ENCODE measurements around the gene TMEM54.

The TMEM54 gene

GRCh38 chr1:32877211-32878110 lies 23.7 kb downstream of the TMEM54 start:
- DNase-seq = no peak

DNA sequence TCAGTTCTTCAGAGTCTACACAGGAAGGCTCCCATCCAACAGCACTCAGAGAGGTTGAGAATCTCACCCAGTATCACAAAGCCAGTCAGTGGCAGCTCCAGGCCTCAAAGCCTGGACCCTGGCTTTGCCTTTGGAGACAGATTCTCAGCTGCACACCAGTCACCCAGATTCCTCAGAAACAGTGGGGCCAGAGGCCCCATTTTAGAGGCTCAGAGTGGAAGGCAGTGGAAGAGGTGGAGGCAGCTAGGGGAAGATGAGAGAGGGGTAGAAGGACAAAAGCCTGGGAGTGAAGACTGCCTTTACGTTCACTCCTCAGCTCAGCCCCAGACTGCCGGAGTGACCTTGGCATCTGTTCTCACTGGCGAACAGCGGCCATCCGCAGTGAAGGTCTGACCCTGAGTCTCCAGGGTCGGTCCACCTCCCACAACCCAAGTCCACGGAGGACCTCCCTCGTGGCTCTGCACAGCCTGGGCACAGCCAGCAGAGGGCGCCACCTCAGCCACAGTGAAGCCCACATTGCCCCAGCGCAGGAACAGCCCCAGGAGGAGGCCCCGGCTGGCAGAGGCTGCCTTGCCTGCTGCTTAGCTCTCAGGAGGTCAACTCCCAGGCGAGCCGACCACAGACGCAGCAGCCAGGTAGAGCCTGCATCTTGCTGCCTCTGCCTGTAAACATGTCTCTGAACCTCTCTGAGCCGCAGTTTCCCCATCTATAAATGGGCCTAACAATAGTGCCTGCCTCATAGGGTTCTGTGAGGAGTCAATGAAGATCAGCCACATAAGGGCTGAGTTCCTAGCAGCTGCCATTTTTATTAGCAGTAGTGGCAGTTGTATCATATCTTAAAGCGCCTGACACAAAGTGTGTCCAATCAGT lies 24.6 kb downstream of the TMEM54 start:
- DNase-seq = no peak

DNA sequence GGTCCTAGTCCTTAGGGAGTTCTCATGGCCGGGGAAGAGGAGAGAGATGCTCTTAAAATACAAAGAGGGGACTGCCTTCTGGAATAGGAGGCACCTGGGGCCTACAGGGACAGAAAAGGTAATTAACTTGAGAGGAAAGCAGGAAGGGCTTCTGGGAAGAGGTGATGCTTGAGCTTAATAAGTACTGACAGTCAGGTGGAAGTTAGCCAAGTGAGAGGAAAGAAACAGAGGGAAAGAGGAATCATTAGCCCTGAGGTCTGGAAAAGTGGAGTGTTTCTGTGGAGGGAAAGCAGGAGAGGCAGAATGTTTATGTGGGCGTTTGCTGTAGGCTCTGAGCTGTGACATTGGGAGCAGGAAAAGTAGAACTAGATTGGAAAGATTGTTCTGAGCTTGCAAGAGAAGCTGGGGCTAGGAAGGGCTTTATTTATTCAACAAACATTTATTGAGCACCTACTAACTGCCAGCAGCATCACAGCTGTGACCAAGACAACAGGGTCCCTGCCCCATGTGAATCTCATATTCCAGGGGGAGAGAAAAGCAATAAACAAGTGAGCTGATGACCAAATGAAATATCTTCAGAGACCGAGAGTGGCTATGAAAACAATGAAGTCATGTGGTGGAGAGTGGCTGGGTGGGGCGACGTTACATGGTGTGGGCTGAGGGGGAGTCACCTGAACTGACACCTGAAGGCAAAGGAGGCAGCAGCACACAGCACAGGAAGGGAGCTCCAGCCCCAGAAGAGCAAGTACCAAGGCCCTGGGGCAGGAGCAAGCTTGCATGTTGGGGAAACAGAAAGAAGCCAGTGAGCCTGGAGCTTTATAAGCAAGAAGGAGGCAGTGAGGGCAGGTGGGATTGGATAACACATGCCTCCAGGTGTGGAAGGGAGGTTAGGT lies 26.1 kb downstream of the TMEM54 start:
- no peak for DNase-seq

GRCh38 chr1:32873484-32873883 lies 27.7 kb downstream of the TMEM54 start:
- no peak for DNase-seq

DNA sequence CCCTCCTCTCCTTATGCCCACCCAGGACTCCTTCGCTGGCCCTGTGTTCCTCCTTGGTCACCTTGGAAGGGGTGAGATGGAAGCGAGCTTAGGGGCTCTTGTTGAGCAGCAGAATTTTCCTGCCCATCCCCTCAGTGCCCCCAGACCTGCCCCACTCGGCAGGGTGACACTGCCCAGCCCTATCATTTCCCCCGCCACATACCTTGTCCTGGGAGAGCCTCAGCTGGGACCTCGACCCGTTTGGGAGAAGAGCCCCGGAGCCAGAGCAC lies 29.1 kb downstream of the TMEM54 start:
- no peak for DNase-seq

DNA sequence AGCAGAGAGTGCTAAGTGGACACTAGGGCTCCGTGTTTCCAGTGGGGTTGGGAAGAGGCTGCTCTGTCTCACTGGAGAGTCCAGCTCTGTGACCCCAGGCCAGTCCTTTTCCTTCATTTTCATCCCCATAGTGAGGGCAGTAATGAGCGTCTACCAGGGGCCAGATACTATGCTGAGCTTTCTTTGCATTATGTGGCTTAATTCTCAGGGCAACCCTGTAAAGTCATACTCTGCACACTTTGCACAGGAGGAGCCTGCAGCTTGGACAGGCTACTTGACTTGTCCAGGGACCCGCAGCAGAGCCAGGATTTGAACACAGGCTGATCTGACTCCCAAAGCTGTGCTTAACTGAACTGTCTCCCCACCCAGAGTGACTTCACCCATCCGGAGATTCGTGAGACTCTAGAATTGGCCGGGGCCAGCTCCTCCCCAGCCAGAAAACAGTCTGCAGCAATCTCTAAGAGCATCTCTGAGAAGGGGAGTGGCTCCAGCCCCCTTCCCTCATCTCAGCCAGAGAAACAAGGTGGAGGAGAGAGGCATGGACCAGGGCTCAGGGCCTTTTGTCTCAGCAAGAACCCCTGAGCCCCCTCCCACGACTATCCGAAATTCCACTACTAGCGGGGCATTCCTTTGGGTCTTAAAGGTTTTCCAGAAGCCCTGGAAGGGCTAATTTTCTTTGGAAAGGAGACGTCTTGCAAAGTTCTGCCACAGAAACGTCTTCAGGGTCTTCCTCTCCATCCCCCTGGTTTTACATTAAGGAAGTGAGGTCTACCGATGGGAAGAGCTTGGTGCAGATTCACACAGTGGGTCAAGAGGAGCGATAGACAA lies 29.6 kb downstream of the TMEM54 start:
- DNase-seq = no peak

- no peak for DNase-seq
These were observed 30.4 kb downstream of the TMEM54 start, which contains the start of gene FNDC5 for GRCh38 chr1:32870615-32871363. FNDC5 (minus strand) TSS chr1:32870912.

- no peak for DNase-seq
These were observed 31.1 kb downstream of the TMEM54 start for GRCh38 chr1:32869923-32870614.

- no peak for DNase-seq
These were observed 32.3 kb downstream of the TMEM54 start for GRCh38 chr1:32868806-32869455.

DNA sequence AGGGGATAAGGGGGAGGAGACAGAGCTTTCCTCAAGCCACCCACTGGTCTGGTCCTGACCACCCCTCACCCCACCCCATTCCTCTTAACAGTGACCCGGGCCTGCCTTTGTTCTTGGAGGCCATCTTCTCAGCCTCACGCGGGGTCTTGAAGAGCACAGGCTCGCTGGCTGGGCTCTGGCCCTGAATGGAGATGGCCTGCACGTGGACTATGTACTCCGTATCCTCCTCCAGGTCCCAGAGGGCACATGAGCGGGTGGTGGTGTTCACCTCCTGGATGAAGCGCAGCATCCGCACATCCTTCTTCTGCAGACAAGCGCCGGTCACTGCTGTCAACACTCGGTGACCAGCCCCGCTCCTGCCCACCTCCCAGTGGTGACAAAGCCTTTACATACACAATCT lies 33.1 kb downstream of the TMEM54 start:
- no peak for DNase-seq

DNA sequence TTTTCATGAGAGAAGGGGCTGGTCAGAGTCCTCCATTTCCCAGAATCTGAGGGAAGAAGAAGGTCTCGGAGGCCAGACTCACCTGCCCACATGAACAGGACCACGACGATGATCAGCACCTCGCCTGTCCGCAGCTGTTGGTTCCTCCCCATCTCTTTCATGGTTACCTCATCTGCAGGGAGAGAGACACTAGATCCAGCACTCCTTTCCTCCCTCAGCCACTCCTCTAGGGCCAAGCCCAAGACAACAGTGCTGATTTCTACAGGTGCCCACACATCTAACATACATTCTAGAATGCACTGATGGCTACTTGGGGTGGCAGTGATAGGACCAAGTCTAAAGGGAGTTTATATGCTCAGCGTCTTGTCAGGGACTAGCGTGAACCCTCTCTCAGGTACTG lies 33.5 kb downstream of the TMEM54 start:
- no peak for DNase-seq

DNA sequence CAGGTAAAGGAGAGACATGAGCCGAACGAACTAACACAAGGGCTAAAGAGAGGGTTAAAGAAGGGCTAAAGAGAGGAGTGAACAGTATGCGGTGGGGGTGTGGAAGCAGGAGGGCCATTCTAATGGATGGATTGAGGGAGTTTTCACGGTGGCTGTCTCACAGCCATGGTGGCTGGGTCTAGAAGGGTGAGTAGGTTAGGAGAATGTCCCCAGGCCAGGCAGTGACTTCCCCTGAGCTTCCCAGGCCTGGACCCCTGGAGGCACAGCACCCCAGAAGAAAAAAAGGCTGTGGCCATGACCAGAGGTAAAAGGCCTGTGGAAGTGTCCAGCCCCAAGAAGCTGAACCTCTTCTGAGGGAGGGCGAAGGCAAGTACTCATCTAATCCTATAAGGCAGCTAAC lies 34.0 kb downstream of the TMEM54 start:
- no peak for DNase-seq

- no peak for DNase-seq
These were observed 35.4 kb downstream of the TMEM54 start for GRCh38 chr1:32865639-32866405.

DNA sequence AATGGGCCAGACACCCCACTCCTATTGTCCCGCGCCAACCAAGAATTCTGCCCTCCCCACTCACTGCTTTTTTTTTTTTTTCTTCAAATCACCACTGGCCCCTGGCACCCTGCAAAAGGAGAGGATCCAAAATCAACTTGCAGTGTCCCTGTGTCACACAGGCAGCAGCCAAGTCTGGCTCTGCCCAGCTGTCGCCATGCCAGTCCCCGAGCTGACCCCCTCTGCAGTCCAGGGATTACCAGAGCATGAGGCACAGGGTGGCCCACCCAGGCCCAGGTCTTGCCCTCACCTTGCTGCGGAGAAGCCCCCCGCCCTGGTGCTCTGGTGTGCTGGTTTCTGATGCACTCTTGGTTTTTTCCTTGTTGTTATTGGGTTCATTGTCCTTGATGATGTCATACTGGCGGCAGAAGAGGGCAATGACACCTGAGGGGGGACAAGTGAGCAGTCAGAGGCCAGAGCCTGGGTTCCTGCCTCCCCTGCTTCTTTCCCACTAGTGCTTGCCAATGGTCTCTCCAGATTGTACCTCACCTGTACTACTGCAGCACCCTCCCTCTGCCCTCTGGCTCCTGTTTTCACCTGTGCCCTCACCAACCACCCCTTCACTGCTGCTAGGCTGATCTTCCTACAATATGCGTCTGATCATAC lies 36.7 kb downstream of the TMEM54 start:
- DNase-seq = no peak

GRCh38 chr1:32863881-32864245 lies 37.3 kb downstream of the TMEM54 start:
- DNase-seq = no peak

DNA sequence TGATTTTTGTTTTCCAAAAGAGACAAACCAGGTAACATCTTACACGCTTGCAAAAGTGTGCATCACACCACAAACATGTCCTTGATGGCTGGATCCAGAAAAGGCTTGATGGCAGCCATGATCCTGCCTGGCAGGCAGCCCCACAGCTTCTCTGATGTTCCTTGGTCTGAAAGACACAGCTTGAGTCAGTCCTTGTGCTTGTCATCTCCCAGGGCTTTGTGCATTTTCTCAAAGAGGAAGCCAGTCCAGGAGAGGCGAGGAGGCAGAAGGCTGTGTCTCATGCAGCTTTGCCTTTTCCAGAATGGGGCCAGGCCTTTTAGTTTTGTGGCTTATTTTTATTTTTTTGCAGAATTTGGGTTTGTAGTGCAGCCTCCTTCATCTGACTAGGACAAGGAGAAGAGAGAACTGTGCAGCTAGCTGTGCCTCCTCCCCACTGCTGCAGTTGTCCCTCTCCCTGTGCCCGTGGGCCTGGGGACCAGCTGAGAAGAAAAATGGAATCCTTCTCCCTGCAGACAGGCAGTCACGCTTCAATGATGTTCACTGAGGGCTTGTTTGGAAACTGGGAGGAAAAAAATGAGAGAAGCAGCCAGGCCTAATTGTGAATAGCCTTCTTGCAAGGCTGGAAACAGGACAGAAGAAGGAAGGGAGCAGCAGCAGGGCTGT lies 37.8 kb downstream of the TMEM54 start:
- DNase-seq = no peak

DNA sequence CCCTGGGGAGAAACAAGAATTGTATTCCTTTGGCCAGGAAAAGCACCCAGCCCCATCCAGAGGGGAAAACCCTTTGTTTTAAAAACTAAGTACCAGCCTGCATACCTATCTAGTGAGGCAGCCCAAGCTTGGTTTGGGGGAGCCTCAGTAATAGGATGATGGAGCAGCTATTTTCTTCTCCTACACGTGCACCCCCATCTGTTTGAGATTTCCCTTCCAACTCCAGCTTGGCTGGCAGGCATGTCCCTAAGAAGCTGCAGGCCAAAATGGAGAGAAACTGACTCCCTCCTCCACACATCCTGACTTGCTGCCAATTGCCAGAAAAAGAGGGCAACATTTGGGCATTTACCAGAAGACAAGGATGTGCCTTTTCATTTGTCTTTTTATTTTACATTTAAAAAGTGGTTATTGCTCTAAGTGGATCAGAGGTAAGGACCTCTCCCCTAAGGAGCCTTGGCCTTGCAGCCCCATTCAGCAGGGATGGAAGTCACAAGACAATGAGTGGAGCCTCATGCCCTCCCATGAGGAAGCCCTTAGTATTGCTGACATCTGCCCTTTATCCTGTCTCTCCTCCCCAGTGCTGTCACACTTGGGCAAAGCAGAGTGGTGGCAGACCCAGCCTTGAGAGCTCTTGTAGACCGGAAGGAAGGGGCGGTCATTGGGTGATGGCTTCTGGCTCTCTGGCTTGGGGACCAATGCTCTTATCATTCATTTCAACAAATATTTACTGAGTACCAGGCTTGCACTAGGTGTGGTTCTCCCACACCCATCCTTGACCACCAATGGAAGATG lies 39.1 kb downstream of the TMEM54 start:
- no peak for DNase-seq

- no peak for DNase-seq
These were observed 40.6 kb downstream of the TMEM54 start for GRCh38 chr1:32860566-32860965.
